ENCODE measurements around the gene ESPL1.
"Not testable (repeated sequence)": the region's sequence is repeated elsewhere in the genome, so short reads cannot be mapped to it uniquely, and the experiment has no call there.

The ESPL1 gene

DNA sequence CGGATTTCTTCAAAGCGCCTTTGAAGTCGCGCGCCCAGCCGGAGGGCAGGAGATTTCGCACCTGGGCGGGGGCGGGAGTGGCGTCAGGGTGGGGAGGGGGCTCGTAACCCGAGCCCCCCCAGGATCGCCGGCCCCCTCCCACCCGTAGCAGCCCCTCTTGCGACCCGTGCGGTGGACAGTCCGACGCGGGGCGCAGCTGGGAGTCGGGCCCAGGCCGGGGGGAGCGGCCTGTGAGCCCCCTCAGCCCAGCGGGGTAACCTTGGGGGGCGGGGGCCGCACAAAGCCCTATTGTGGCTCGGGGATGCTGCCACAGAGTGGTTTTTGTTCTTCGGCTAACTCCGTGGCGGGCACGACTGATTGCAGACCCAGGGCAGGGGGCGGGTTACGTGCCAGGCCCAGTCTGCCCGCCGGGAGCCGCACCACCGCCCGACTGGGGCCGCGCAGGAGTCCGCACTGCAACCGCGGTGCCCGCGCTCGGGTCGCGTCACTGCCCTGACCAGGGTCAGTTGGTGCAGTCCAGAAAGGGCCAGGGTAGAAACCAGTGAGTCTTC lies 57.5 kb downstream of the ESPL1 start:
- CTCF ChIA-PET = interaction anchor here (0.6 to 15.8 kb wide), 16 partner anchors 10 to 259 kb away, joined by 3 to 391 read pairs (median 8); partner anchors contain the start of genes AMHR2, NPFF and SP7
- TF ChIP-seq, protein P1, sequence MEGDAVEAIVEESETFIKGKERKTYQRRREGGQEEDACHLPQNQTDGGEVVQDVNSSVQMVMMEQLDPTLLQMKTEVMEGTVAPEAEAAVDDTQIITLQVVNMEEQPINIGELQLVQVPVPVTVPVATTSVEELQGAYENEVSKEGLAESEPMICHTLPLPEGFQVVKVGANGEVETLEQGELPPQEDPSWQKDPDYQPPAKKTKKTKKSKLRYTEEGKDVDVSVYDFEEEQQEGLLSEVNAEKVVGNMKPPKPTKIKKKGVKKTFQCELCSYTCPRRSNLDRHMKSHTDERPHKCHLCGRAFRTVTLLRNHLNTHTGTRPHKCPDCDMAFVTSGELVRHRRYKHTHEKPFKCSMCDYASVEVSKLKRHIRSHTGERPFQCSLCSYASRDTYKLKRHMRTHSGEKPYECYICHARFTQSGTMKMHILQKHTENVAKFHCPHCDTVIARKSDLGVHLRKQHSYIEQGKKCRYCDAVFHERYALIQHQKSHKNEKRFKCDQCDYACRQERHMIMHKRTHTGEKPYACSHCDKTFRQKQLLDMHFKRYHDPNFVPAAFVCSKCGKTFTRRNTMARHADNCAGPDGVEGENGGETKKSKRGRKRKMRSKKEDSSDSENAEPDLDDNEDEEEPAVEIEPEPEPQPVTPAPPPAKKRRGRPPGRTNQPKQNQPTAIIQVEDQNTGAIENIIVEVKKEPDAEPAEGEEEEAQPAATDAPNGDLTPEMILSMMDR (IDR thresholded peaks at IDR 0.05; ENCODE audit: insufficient read depth, low read length, missing control alignments) = no peak
- H3K4me3 ChIP-seq (ENCODE audit: low read depth, low read length) = peak overlapping the region; percentile 61
- POLR2A ChIA-PET = interaction anchor here (0.5 to 1.2 kb wide), 4 partner anchors 19 to 198 kb away, joined by 3 to 9 read pairs (median 4); partner anchors contain the start of gene TARBP2
- no peak for DNase-seq (ENCODE audit: low read depth, low spot score)

DNA sequence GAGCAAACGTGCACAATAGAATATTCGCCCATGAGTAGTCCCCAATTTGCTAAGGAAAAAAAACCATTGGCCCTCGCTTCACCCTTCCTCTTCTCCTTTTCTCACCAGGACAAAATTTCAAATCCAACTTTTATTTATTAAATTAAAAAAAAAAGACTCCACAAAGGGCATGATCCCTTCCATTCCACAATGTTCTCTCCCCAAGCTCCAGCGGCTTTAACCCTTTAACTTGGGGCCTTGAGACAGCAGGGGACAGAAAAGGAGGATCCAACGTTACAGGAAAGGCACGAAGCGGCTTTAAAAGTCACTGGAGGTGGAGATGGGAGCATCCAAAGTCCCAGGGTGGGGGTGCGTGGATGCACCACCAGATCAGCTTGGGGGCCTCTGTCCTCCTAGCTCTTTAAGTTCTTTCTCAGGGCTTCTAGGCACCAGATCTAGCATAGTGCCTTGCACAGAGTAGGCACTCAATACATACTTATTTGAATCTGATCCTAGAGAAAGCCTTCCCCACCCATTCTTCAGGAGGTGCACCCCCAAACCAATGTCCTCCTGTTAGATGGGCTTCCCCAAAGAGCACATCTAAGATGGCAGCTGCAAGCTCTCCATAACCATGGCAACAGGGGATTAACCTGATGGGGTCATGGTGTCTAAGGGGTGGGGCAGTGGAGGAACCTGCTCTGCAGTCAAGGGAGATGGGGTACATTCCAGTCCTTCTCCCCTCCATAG lies 58.5 kb downstream of the ESPL1 start:
- CTCF ChIA-PET = interaction anchor here (0.8 to 15.8 kb wide), 12 partner anchors 9 to 420 kb away, joined by 3 to 391 read pairs (median 7); partner anchors contain the start of gene SP7
- DNase-seq (ENCODE audit: low read depth, low spot score) = no peak
- POLR2A ChIA-PET = interaction anchor here (1.0 kb wide), 1 partner anchor 18 kb away, joined by 6 read pairs; no protein-coding TSS in a partner anchor
- TF ChIP-seq, protein P1 (IDR thresholded peaks at IDR 0.05; ENCODE audit: insufficient read depth, low read length, missing control alignments) = no peak
- H3K4me3 ChIP-seq (ENCODE audit: low read depth, low read length) = no peak overlapping the region

DNA sequence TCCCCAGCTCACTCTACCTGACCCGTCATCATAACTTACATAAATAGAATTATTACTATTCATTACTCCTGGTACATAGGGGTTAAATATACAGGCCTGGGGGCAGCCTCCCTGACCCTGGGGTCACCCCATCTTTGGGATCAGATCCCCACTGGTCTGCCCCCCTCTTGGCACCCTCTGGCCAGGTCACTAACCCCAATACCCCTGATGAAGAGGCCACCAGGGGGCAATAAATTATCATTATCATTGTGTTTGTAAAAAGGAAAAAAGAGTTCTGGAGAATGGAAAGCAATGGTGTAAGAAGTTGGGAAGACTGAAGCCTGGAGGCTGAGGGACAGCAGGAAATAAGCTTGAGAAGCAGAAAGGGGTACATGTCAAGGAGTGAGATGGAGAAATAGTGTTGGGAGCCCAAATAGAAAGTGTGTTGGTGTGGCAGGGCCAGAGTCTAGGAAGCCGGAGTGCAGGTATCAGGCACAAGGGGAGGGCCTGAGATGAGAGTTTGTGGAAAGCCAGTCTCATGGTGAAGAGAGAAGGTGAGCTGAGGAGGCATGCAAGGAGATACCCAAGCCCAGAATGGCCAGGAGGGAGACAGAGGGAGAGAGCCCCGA lies 59.4 kb downstream of the ESPL1 start:
- TF ChIP-seq, protein P1 (IDR thresholded peaks at IDR 0.05; ENCODE audit: insufficient read depth, low read length, missing control alignments) = no peak
- ChIA-PET POLR2A (interaction anchor here (0.6 kb wide), 1 partner anchor 129 kb away, joined by 3 read pairs; no protein-coding TSS in a partner anchor), CTCF (interaction anchor here (0.8 to 15.8 kb wide), 11 partner anchors 8 to 419 kb away, joined by 3 to 391 read pairs (median 8); partner anchors contain the start of gene SP7)
- no peak for DNase-seq (ENCODE audit: low read depth, low spot score)
- H3K4me3 ChIP-seq (ENCODE audit: low read depth, low read length) = no peak overlapping the region

DNA sequence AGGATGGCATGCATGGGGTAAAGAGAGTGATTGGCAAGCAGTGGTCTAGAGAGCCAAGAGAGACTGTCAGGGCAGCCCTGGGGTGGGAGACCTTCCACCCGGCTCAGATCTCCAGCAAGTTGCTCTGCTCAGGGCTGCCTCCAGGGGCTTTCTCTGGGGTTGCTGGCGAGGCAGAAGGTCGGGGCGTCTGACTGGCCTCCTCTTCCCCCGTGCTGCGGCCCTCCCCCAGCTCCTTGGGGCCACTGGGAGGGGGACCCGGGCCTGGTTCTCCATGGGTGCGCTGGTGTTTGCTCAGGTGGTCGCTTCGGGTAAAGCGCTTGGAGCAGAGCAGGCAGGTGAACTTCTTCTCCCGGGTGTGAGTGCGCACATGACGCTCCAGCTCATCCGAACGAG lies 59.9 kb downstream of the ESPL1 start:
- no peak for DNase-seq (ENCODE audit: low read depth, low spot score)
- TF ChIP-seq, protein P1 (IDR thresholded peaks at IDR 0.05; ENCODE audit: insufficient read depth, low read length, missing control alignments) = no peak
- no peak overlapping the region for H3K4me3 ChIP-seq (ENCODE audit: low read depth, low read length)
- ChIA-PET CTCF (interaction anchor here (1.1 to 15.8 kb wide), 10 partner anchors 8 to 182 kb away, joined by 3 to 391 read pairs (median 8); partner anchors contain the start of gene SP7), POLR2A (interaction anchor here (0.6 kb wide), 1 partner anchor 128 kb away, joined by 3 read pairs; no protein-coding TSS in a partner anchor)

DNA sequence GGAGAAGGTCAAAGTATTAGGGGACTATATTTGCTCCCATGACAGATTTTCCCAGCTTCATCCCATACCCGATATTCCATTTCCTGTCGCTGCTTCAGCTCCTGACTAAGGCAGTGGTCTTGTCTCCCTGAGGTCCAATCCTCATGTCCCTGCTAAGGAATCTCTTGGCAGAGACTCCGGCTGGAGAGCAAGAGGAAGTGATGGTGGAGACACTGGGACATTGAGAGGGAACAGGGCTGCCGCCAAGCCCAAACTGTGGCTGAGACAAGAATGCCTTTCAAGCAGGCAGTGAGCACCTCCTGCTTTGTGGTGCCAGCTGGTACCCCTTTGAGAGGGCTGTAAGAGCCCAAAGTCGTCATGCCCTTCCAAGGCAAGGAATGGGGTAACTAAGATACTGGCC lies 62.6 kb downstream of the ESPL1 start:
- DNase-seq (ENCODE audit: low read depth, low spot score) = no peak
- CTCF ChIA-PET = interaction anchor here (0.8 to 15.8 kb wide), 7 partner anchors 8 to 178 kb away, joined by 3 to 391 read pairs (median 7); partner anchors contain the start of gene AAAS
- POLR2A ChIA-PET = interaction anchor here (1.3 kb wide), 1 partner anchor 9 kb away, joined by 3 read pairs; the partner anchor contains the start of gene AAAS
- TF ChIP-seq, protein P1 (IDR thresholded peaks at IDR 0.05; ENCODE audit: insufficient read depth, low read length, missing control alignments) = no peak
- no peak overlapping the region for H3K4me3 ChIP-seq (ENCODE audit: low read depth, low read length)

DNA sequence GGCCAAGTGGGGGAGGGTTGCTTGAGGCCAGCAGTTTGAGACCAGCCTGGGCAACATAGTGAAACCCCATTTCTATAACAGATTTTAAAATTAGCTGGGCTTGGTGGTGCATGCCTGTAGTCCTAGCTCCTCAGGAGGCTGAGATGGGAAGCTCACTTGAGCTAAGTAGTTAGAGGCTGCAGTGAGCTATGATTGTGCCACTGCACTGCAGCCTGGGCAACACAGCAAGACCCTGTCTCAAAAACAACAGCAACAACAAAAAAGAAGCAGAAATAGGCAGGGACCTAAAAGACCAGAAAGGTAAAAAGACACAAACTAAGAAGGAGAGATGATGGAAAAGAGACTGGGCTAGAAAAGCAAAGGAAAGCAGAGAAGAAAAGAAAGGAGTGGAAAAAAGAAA lies 64.2 kb downstream of the ESPL1 start:
- POLR2A ChIA-PET; H3K4me3 ChIP-seq (ENCODE audit: low read depth, low read length); DNase-seq (ENCODE audit: low read depth, low spot score): not testable (repeated sequence)
- CTCF ChIA-PET = interaction anchor here (0.8 to 15.8 kb wide), 6 partner anchors 8 to 176 kb away, joined by 3 to 391 read pairs (median 7); partner anchors contain the start of genes AAAS and SP1
